ENCODE data around the gene CCR9.

GRCh38 chr3:45932112-45932511, 45.8 kb downstream of the CCR9 start:
- TF ChIP-seq GATA2 (IDR thresholded peaks at IDR 0.05; ENCODE audit: low read depth, low read length) (no peak), GATA3 (IDR thresholded peaks at IDR 0.05; ENCODE audit: low read depth, low read length) (no peak)

Measured in SH-SY5Y (cell line).